ENCODE results near the gene PAX4.

GRCh38 chr7:127591189-127591588 is 26.8 kb downstream of the PAX4 start:
- TF ChIP-seq EZH2 (IDR thresholded peaks at IDR 0.05; ENCODE audit: insufficient read depth, low read length) (no peak), CTCF (IDR thresholded peaks at IDR 0.05; ENCODE audit: insufficient read depth, low read depth, low read length) (no peak)
